Stimulated activated CD4-positive, alpha-beta T cell treated with anti-CD3 and anti-CD28 coated beads, Interleukin-4, amount 100 ng/mL, for 1 hour (primary cell): Measurements from ENCODE around the gene KPNA1.
A peak's percentile ranks its signal among the peaks of the same experiment; 100 is the strongest.
"Not testable (repeated sequence)": the region's sequence is repeated elsewhere in the genome, so short reads cannot be mapped to it uniquely, and the experiment has no call there.

Experiments used
- DNase-seq: peaks from one replicate; pipeline ENCODE4 v3.0.0-alpha.2; 2020

KPNA1 gene

GRCh38 chr3:122468896-122469533 lies 45.7 kb downstream of the KPNA1 start:
- no peak for DNase-seq

- DNase-seq: no peak
Observed at GRCh38 chr3:122466701-122467240, 48.0 kb downstream of the KPNA1 start.

- DNase-seq: no peak
Observed at GRCh38 chr3:122464659-122465058, 50.1 kb downstream of the KPNA1 start.

- no peak for DNase-seq
Observed at GRCh38 chr3:122462406-122462805, 52.3 kb downstream of the KPNA1 start.

GRCh38 chr3:122461806-122462205 lies 52.9 kb downstream of the KPNA1 start:
- DNase-seq: no peak

GRCh38 chr3:122458992-122459391 lies 55.7 kb downstream of the KPNA1 start:
- no peak for DNase-seq

- no peak for DNase-seq
Observed at GRCh38 chr3:122457706-122458105, 57.0 kb downstream of the KPNA1 start.

- no peak for DNase-seq
Observed at GRCh38 chr3:122456074-122456473, 58.7 kb downstream of the KPNA1 start.

- DNase-seq: no peak
Observed at GRCh38 chr3:122451371-122451770, 63.4 kb downstream of the KPNA1 start.

GRCh38 chr3:122448218-122448617 lies 66.5 kb downstream of the KPNA1 start:
- DNase-seq: not testable (repeated sequence)

- DNase-seq: not testable (repeated sequence)
Observed at GRCh38 chr3:122444491-122444887, 70.2 kb downstream of the KPNA1 start.

GRCh38 chr3:122443762-122444490 lies 70.8 kb downstream of the KPNA1 start:
- DNase-seq: not testable (repeated sequence)

GRCh38 chr3:122443090-122443489 lies 71.6 kb downstream of the KPNA1 start:
- no peak for DNase-seq

GRCh38 chr3:122435950-122436349 lies 78.8 kb downstream of the KPNA1 start:
- DNase-seq: no peak

GRCh38 chr3:122430371-122430770 lies 84.4 kb downstream of the KPNA1 start:
- no peak for DNase-seq

GRCh38 chr3:122427857-122428471 lies 86.8 kb downstream of the KPNA1 start:
- no peak for DNase-seq

- DNase-seq: no peak
Observed at GRCh38 chr3:122421836-122422235, 92.9 kb downstream of the KPNA1 start.

GRCh38 chr3:122421101-122421500 lies 93.6 kb downstream of the KPNA1 start:
- no peak for DNase-seq

GRCh38 chr3:122416966-122417365 lies 97.8 kb downstream of the KPNA1 start:
- DNase-seq: no peak

- DNase-seq: peak; percentile 97
Observed at GRCh38 chr3:122415762-122416654, 98.7 kb downstream of the KPNA1 start, which contains the start of gene WDR5B. TSS of gene WDR5B (minus strand) at chr3:122416062. CDS start at chr3:122415528, 534 bp downstream.

- DNase-seq: peak; percentile 15
Observed at GRCh38 chr3:122415104-122415744, 99.5 kb downstream of the KPNA1 start.

- DNase-seq: no peak
Observed at GRCh38 chr3:122414391-122414790, 100.3 kb downstream of the KPNA1 start.
